ENCODE data around the gene DGKD. TPM values are rescaled to one million over a fixed set of nuclear protein-coding genes. Genes with fewer than 3 reads are reported as not detected.

DGKD gene
- total RNA-seq, 1 experiment from 2014 or later, result 52.0 TPM

DNA sequence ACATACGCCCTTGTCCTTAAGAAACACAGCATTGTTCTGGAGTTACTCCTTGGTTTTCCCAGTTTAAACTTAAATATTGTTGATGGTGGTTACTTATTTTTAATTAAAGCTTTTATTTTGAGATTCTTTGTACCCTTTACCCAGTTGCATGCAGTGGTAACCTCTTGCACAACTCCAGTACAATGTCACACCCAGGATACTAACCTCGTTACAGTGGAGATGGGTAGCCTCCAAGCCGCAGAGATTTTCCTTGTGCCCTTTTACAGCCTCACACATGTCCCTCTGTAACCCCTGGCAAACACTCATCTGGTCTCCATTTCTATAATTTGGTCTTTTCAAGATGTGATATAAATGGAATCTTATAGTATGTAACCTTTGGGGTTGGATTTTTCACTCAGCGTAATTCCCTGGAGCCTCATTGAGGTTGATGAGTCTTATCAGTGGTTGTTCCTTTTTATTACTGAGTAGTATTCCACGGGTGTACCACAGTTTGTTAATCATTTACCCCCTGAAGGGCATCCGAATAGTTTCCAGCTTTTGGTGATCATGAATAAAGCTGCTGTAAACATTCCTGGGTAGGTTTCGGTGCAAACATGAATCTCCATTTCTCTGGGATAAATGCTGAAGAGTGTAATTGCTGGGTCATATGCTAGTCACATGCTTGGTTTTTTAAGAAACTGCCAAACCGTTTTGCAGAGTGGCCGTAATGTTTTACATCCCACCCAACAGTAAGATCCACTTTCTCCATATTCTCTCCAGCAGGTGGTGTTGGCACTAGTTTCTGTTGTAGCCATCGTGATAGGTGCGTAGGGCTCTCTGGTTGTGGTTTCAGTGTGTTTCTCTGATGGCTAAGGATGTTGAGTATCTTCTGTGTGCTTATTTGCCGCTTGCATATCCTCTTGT is 68.6 kb downstream of the DGKD start:
- H3K4me3 ChIP-seq (replicated peaks in 1 of 2; ENCODE audit: low read depth in 1 of 2, low read length in 2 of 2), result no peak overlapping the region
- ChIA-PET POLR2A (no interaction called here), CTCF (no interaction called here), RAD21 (ENCODE audit: low non-redundant PET in 1 of 2, low total read pairs in 2 of 2, uncharacterized antibody in 2 of 2, unreplicated experiment in 2 of 2) (no interaction called here)
- H3K4me1 ChIP-seq (ENCODE audit: control insufficient read depth in 1 of 2, insufficient read depth in 2 of 2, low read length in 2 of 2), result peaks cover 54 to 96% of the 10 kb centered on the region in 2 experiments
- H3K4me2 ChIP-seq (ENCODE audit: low read length), result peak overlapping the region; percentile 87
- no TSS peak for BruUV-seq (replicated peaks)
- H3K36me3 ChIP-seq (ENCODE audit: control insufficient read depth in 1 of 2, insufficient read depth in 2 of 2, low read length in 2 of 2), result peaks cover 0 to 6% of the 10 kb centered on the region in 2 experiments; a peak in 1 of 4 replicates
- H2AFZ ChIP-seq (ENCODE audit: low read depth, low read length, poor library complexity, severe bottlenecking), result no peak overlapping the region
- peak overlapping the region; percentile 36 for H3K9ac ChIP-seq (ENCODE audit: low read length)
- H3K79me2 ChIP-seq (ENCODE audit: insufficient read depth, low read length), result peaks cover 97% of the 10 kb centered on the region
- ATAC-seq (no peak), DNase-seq (ENCODE audit: low read depth, low spot score) (no peak)
- peaks cover 7% of the 10 kb centered on the region; the same call in 1 of the 2 replicates for H4K20me1 ChIP-seq (ENCODE audit: insufficient read depth)
- intact Hi-C loops (cut with micrococcal nuclease), result no loop called here
- no peaks in the 10 kb centered on the region for H3K27me3 ChIP-seq (ENCODE audit: insufficient read depth, low read length)
- TF ChIP-seq CTCF (IDR thresholded peaks at IDR 0.05 in 2 of 3, conservative IDR thresholded peaks at IDR 0.05 in 1 of 3; ENCODE audit: borderline replicate concordance in 1 of 3, insufficient read depth in 1 of 3, low read depth in 2 of 3, low read length in 2 of 3) (peak in 1 of 3 experiments; percentile 23; a peak in 2 of 6 replicates), ZFX (IDR thresholded peaks at IDR 0.05) (no peak)
- H3K9me3 ChIP-seq (ENCODE audit: control insufficient read depth in 1 of 2, insufficient read depth in 1 of 2, low read depth in 1 of 2, low read length in 2 of 2), result no peaks in the 10 kb centered on the region
- no peaks in the 10 kb centered on the region for H3K9me2 ChIP-seq (ENCODE audit: insufficient read depth)
- H3K27ac ChIP-seq (ENCODE audit: low read depth, low read length), result no peak overlapping the region

GRCh38 chr2:233423552-233423860 is 69.2 kb downstream of the DGKD start:
- H3K36me3 ChIP-seq (ENCODE audit: control insufficient read depth in 1 of 2, insufficient read depth in 2 of 2, low read length in 2 of 2), result peaks cover 0 to 6% of the 10 kb centered on the region in 2 experiments; a peak in 1 of 4 replicates
- peaks cover 97% of the 10 kb centered on the region for H3K79me2 ChIP-seq (ENCODE audit: insufficient read depth, low read length)
- no peak overlapping the region for H3K4me2 ChIP-seq (ENCODE audit: low read length)
- peaks cover 51 to 95% of the 10 kb centered on the region in 2 experiments for H3K4me1 ChIP-seq (ENCODE audit: control insufficient read depth in 1 of 2, insufficient read depth in 2 of 2, low read length in 2 of 2)
- H3K27me3 ChIP-seq (ENCODE audit: insufficient read depth, low read length), result no peaks in the 10 kb centered on the region
- peaks cover 7% of the 10 kb centered on the region; the same call in 1 of the 2 replicates for H4K20me1 ChIP-seq (ENCODE audit: insufficient read depth)
- ChIA-PET CTCF (no interaction called here), RAD21 (ENCODE audit: low non-redundant PET in 1 of 2, low total read pairs in 2 of 2, uncharacterized antibody in 2 of 2, unreplicated experiment in 2 of 2) (no interaction called here), POLR2A (no interaction called here)
- H3K27ac ChIP-seq (ENCODE audit: low read depth, low read length), result no peak overlapping the region
- no peak overlapping the region for H3K9ac ChIP-seq (ENCODE audit: low read length)
- no peaks in the 10 kb centered on the region for H3K9me3 ChIP-seq (ENCODE audit: control insufficient read depth in 1 of 2, insufficient read depth in 1 of 2, low read depth in 1 of 2, low read length in 2 of 2)
- DNase-seq (ENCODE audit: low read depth, low spot score) (no peak), ATAC-seq (no peak)
- H2AFZ ChIP-seq (ENCODE audit: low read depth, low read length, poor library complexity, severe bottlenecking), result no peak overlapping the region
- no peaks in the 10 kb centered on the region for H3K9me2 ChIP-seq (ENCODE audit: insufficient read depth)
- intact Hi-C loops (cut with micrococcal nuclease), result no loop called here
- no peak overlapping the region for H3K4me3 ChIP-seq (replicated peaks in 1 of 2; ENCODE audit: low read depth in 1 of 2, low read length in 2 of 2)
- no TSS peak for BruUV-seq (replicated peaks)
- TF ChIP-seq EGR1 (IDR thresholded peaks at IDR 0.05; ENCODE audit: low read depth) (no peak), ELF1 (IDR thresholded peaks at IDR 0.05; ENCODE audit: borderline replicate concordance, low read depth) (no peak), ZBTB33 (IDR thresholded peaks at IDR 0.05; ENCODE audit: extremely low read depth, insufficient replicate concordance, low read length) (no peak), ZNF274 (IDR thresholded peaks at IDR 0.05; ENCODE audit: low read depth, low read length) (no peak), SRF (IDR thresholded peaks at IDR 0.05; ENCODE audit: low read depth) (no peak), FOSL1 (IDR thresholded peaks at IDR 0.05; ENCODE audit: low read depth) (no peak), POLR2A (IDR thresholded peaks at IDR 0.05; ENCODE audit: borderline replicate concordance, extremely low read depth, insufficient read depth, insufficient read length) (no peak), YY1 (IDR thresholded peaks at IDR 0.05; ENCODE audit: extremely low read depth, insufficient replicate concordance, low read depth, low read length) (no peak), RAD21 (IDR thresholded peaks at IDR 0.05; ENCODE audit: low read depth) (no peak), CEBPB (IDR thresholded peaks at IDR 0.05; ENCODE audit: low read depth) (no peak), ATF3 (IDR thresholded peaks at IDR 0.05) (no peak)
